Fibroblast of skin of back (primary cell): ENCODE data around the gene SPRR2G. TPM values are rescaled to one million over a fixed set of nuclear protein-coding genes. Genes with fewer than 3 reads are reported as not detected.
"Not testable (repeated sequence)": the region's sequence is repeated elsewhere in the genome, so short reads cannot be mapped to it uniquely, and the experiment has no call there.

ENCODE experiments used
- DNase-seq: peaks from one replicate; pipeline ENCODE4 v3.0.0-alpha.2; 2013
- polyA plus RNA-seq, 2 experiments: library from polyadenylated mRNA; unstranded; fragments of 120-200 nt; gene quantifications; one replicate each; pipeline ENCODE4 v1.2.1, GENCODE V29; 2013; ENCODE audit not compliant: insufficient read length in 2 of 2

SPRR2G gene
- polyA plus RNA-seq (2013, experiment 1 of 2; ENCODE audit: insufficient read length) = not detected
- polyA plus RNA-seq (2013, experiment 2 of 2; ENCODE audit: insufficient read length) = not detected

GRCh38 chr1:153150846-153151245 is at the start of gene SPRR2G:
Gene SPRR2G (minus strand): TSS chr1:153150890. CDS start chr1:153150110, 780 bp downstream.
- no peak for DNase-seq

DNA sequence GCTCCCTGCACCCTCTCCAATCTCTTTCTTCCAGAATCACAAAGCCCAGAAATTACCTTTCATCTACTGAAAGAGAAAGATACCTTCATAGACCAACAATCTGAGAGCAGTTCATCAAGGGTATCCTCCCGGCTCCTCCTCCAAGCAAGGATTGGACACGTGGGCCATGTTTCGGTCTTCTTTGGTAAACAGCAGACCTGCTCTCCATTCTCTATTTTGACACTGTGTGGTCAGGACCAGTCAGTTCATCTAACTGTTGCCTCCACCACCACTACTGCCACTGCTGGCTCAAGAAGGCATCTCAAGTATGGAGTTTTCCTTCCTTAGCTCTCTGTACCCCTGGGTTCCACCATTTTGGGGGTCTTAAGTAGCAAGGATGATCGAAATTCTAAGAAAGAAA is 44.5 kb upstream of the SPRR2G start:
- no peak for DNase-seq

DNA sequence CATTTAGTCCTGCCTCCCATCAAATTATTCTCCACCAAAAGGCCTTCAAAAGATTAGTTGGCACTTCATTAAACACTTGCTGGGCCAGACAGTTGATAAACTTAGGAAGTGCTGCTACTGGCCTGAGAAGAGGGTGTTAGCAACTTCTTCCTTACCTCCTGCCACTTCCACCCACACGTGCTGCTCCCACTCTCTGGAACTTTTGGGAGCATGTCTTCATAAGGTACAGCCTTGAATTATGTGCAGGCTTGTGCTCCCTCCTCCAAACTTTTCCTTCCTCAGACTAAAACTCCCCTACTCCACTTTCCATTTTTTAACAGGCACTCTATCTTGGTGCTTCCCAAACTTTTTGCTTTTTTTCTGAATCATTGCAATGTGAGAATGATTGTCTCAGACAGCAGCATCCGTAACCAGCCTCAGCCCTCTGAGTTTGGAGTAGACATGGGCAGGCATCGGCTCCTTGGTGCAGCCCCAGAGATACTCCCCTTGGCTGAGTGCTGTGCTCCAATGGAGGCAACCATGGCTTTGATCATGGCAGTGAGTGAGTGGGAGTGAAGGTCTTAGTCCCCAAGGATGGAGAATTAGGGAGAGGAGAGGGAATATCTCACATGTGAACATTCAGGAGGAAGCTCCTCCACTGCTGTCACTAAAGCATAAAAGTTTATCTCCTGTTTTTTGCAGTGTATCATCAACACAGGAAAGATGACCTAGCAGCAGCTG is 43.8 kb upstream of the SPRR2G start:
- no peak for DNase-seq

DNA sequence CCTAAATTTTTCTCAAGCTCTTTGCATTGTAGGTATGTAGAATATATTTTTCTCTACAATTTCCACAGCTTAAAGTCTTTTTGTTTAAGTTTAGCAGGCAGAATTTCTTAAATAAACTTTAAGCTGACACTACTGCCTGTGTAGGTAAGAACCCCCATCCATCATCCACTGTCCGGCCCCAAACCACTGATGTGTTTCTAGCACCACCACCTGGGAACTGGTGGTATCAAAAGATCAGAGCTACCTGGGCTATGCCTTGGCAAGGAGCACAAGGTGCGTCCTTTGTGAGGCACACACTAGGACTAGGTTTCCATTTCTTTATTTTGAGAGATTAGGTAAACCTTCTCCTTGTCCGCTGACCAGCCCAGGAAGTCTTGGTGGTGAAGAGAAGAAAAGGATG is 42.0 kb upstream of the SPRR2G start:
- DNase-seq = no peak

DNA sequence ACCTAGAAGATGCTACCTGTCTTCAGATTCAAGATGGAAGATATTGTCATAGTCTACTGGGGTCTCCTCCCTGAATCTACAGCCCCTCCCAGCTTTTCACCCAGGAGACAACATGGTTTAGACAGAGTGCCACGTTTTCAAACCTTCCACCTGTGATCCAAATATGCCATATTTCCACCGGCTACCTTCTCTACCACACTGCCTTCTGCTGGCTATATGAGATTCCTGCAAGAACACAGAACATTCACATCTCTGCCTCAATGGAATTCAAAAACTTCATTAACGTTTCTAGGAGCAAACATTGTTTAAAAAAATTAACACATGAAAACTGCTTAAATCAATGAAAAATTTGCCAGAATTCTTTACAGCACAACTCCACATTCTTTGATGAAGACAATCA is 39.7 kb upstream of the SPRR2G start:
- DNase-seq = no peak

DNA sequence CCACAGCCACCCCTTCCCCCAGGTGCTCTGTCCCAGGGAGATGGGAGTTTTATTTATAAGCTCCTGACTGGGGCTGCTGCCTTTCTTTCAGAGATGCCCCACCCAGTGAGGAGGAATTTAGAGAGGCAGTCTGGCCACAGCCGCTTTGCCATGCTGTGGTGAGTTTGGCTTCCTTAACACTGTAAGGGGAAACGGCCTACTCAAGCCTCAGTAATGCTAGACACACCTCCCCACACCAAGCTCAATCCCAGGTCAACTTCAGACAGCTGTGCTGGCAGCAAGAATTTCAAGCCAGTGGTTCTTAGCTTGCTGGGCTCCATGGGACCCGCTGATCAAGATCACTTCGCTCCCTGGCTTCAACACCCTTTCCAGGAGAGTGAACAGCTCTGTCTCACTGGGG is 37.6 kb upstream of the SPRR2G start:
- not testable (repeated sequence) for DNase-seq

DNA sequence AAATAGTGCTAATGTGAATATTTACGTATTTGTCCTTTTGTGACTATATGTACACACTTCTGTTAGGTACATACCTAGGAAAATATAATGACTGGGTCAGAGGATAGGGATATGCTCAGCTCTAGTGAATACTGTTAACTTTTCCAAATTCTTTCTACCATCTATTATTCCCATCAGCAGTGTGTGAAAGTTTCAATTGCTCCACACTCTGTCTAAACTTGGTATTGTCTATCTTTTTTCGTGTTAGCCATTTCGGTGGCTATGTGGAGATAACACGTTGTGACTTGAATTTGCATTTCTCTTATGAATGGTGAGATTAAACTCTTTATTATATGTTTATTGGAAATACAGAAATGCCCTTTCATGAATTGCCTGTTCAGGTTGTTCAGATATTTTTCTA is 29.9 kb upstream of the SPRR2G start:
- no peak for DNase-seq

DNA sequence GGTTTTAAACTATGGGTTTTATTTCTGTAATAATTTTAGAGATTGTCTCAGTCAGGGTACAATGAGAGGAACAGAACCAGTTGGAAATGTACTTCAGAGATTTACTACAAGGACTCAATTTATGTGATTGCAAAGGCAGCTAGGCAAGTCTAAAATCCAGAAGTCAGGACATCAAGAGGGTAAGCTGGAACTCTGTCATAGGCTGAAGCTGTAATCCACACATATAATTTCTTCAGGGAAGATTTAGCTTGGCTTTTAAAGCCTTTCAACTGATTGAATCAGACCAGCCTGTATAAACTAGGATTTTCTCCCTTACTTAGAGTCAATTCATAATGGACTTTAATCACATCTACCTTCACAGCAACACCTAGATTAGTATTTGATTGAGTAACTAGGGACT is 28.2 kb upstream of the SPRR2G start:
- no peak for DNase-seq

- DNase-seq = no peak
Measured at GRCh38 chr1:153174624-153175023, 23.9 kb upstream of the SPRR2G start.

- DNase-seq = no peak
Measured at GRCh38 chr1:153168686-153169085, 18.0 kb upstream of the SPRR2G start.

DNA sequence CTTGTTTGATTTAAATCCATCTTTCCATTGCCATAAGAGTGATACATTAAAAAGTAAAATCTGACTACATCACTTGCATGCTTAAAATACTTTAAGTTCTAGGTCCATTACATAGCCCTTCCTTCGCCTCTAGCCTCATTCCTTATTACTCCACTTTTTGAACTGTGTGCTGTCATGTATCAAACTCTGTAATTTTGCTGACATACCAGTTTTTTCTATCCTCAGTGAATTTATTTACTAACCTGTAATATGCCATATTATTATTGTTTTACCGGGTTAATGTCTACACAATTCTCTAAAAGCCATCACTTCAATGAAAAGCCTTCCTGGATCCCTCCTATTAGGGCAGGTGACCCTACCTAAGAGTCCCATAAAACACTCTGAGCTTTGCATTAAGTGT is 4.9 kb upstream of the SPRR2G start:
- DNase-seq = no peak

DNA sequence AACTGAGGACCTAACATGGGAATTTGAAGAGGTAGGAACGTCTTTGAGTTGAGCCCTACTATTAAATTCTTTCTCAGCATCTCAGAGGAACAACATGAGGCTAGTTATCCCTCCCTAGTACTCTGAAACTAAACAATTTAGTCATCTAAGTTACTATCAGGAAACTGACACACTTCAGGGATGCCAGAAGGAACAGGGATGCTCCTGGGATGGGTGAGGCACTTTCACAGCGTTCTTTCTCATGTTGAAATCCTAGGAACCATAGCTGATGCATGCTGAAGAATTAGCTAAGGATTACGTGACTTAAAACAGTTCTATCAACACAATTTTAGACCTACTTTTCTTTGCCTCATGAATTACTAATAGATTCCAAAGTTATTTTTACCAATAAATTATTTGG is 1.8 kb upstream of the SPRR2G start:
- no peak for DNase-seq

- no peak for DNase-seq
Measured at GRCh38 chr1:153141377-153141776, 9.3 kb downstream of the SPRR2G start.

- DNase-seq = no peak
Measured at GRCh38 chr1:153140484-153140883, 10.2 kb downstream of the SPRR2G start.

- no peak for DNase-seq
Measured at GRCh38 chr1:153133743-153134142, 16.9 kb downstream of the SPRR2G start.

DNA sequence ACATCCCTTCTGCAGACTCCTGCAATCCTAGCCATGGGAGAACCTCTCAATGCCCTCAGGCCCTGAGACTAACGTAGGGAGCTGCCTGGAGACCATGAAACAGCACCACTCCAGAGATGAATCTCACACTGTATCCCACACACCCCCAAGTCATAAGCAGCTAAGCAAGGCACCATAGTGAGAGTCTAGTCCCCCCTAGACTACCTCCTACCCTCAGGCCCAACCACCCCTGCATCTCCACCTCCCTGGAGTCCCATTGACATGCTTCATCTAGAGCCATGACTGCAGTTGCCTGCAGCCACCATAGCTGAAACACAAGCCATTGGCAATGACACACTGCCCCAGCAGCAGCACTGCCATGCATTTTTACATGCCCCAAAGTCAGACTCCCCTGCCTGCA is 17.4 kb downstream of the SPRR2G start:
- DNase-seq = no peak

DNA sequence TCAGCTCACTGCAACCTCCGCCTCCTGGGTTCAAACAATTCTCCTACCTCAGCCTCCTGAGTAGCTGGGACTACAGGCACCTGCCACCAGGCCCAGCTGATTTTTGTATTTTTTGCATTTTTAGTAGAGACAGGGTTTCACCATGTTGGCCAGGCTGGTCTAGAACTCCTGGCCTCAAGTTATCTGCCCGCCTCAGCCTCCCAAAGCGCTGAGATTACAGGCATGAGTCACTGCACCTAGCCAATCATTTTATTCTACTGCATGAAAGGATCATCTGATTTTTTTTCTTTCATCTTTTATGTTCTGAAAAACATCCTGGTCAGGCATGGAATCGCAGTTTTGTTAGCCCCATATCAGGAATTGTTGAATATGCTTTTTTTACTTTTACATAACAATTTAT is 22.0 kb downstream of the SPRR2G start:
- DNase-seq = not testable (repeated sequence)

DNA sequence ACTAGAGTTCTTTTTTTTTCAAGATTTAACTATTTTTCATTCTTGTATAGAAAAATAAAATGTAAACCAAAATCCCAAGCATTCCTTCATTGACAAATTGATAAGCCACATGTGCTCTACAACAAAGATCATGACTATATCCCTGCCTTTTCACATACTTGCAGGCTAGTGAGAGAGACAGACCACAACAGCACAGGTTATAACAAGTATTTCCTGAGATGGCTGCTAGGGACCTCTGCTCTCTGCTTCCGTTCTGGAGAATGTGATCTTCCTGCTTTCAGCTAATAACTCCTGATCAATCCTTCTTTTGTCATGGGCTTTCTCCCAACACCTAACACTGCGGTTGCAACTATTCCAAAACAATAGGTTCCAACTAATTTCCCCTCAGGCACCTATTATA is 23.4 kb downstream of the SPRR2G start:
- DNase-seq = no peak

DNA sequence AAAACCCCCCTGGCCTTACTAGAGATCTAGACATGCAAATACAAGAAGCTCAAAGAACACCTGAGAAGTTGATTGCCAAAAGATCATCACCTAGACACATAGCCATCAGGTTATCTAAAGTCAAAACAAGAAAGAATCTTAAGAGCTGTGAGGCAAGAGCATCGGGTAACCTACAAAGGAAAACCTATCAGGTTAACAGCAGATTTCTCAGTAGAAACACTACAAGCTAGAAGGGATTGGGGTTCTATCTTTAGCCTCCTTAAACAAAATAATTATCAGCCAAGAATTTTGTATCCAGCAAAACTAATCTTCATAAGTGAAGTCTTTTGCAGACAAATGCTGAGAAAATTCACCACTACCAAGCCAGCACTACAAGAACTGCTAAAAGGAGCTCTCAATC is 25.2 kb downstream of the SPRR2G start:
- DNase-seq = no peak

- not testable (repeated sequence) for DNase-seq
Measured at GRCh38 chr1:153123793-153124192, 26.9 kb downstream of the SPRR2G start.

DNA sequence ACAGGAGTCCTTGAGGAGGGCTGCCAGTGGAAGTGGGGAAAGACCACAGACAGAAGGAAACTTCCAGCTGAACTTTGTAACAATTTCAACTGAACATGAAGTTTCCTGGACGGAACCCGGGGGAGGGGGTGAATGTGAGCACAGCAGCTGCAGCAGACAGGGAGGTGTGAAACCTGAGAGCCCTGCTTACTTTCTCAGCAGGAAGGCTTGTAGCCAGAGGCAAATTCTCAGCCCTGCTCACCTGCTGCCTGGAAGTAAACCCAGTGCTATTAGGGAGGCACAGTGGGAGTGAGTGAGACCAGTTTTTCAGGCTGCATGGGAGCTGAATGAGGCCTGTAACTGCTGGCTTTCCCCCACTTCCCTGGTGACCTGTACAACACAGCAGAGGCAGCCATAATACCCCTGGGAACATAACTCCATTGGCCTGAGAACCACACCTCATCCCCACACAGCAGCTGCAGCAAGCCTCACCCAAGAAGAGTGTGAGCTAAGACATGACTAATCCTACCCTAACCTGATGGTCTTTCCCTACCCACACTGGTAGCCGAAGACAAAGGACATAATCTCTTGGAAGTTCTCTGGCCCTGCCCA is 27.8 kb downstream of the SPRR2G start:
- no peak for DNase-seq

- DNase-seq = no peak
Measured at GRCh38 chr1:153120945-153121344, 29.7 kb downstream of the SPRR2G start.

- no peak for DNase-seq
Measured at GRCh38 chr1:153119491-153119971, 31.2 kb downstream of the SPRR2G start.

DNA sequence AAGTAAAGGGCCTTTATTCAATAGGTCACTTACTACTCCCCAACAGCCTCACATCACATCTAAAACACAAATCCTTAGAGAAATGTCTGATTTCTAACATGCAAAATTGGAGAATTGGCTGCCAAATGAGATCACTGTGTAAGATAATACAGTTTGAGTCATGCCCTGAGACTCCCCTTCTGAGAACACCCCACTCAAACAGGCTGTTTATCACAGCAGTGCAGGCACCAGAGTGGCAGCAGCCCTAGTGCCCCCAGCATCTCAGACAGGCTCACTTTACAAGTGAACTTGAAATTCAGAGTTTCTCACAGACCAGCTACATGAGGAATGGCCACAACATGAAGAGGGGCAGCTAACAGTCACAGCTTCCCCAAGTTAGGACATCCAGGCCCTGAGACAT is 35.4 kb downstream of the SPRR2G start:
- DNase-seq = not testable (repeated sequence)
